ENCODE results near the gene RFTN1.

- TF ChIP-seq CTCF (IDR thresholded peaks at IDR 0.05) = no peak
- TF ChIP-seq POLR2A (IDR thresholded peaks at IDR 0.05) = no peak
These were observed 144.2 kb downstream of the RFTN1 start for GRCh38 chr3:16369276-16369675.

Data from heart left ventricle (tissue), 13 donors.